Gastrocnemius medialis (tissue), 4 donors: ENCODE results near the gene ADAMTS2. TPM values are rescaled to one million over a fixed set of nuclear protein-coding genes. Genes with fewer than 3 reads are reported as not detected.

ENCODE experiments used
- ATAC-seq, 2 donors: fragments of 150-250 bp; one replicate each; pipeline ENCODE4 v1.9.1; 2016
- DNase-seq, 2 donors: peaks; one replicate each; pipeline ENCODE4 v3.0.0-alpha.2; 2019
- H3K27ac ChIP-seq, 4 donors: fragments of 200-600 bp; sonication (generic); 1 replicate in 1 of 4; 2 replicates in 3 of 4; pipeline ENCODE4 v1.5.1; 2016 to 2018; ENCODE audit warnings: mild to moderate bottlenecking in 2 of 4, moderate library complexity in 1 of 4
- H3K27me3 ChIP-seq, 3 donors: fragments of 200-600 bp; sonication (generic) in 2 of 3; 1 replicate in 1 of 3; 2 replicates in 2 of 3; pipeline versions ENCODE4 v1.5.1 to v1.6.0; 2016 to 2019; ENCODE audit warnings: mild to moderate bottlenecking in 1 of 3, moderate library complexity in 1 of 3
- H3K36me3 ChIP-seq, 2 donors: fragments of 200-600 bp; sonication (generic) in 1 of 2; one replicate each; pipeline ENCODE4 v1.5.1; 2017 to 2018
- H3K4me1 ChIP-seq, 2 donors: fragments of 200-600 bp; sonication (generic) in 1 of 2; one replicate each; pipeline ENCODE4 v1.5.1; 2016 to 2017; ENCODE audit warnings: mild to moderate bottlenecking in 2 of 2
- H3K4me3 ChIP-seq, 4 donors: fragments of 200-600 bp; sonication (generic) in 3 of 4; 1 replicate in 1 of 4; 2 replicates in 3 of 4; pipeline ENCODE4 v1.5.1; 2016 to 2019; ENCODE audit warnings: mild to moderate bottlenecking in 2 of 4
- H3K9me3 ChIP-seq, 3 donors: fragments of 200-600 bp; sonication (generic) in 2 of 3; 1 replicate in 1 of 3; 2 replicates in 2 of 3; pipeline ENCODE4 v1.5.1; 2016 to 2019
- CTCF ChIP-seq, 5 experiments: fragments of 450-650 bp in 3 of 5; fragments of 200-600 bp in 2 of 5; sonication (generic) in 2 of 5; IDR thresholded peaks in 4 of 5; conservative IDR thresholded peaks in 1 of 5; 1 replicate in 4 of 5; 2 replicates in 1 of 5; pipeline ENCODE4 v1.5.1; 2016 to 2019; ENCODE audit warnings: antibody characterized with exemption in 5 of 5, mild to moderate bottlenecking in 3 of 5, moderate library complexity in 3 of 5
- POLR2A ChIP-seq, 2 donors: fragments of 450-650 bp; IDR thresholded peaks; one replicate each; pipeline ENCODE4 v1.6.1; 2017; ENCODE audit warnings: antibody characterized with exemption in 2 of 2, mild to moderate bottlenecking in 2 of 2, moderate library complexity in 2 of 2
- in situ Hi-C, 4 donors: fragments of 200-750 bp; cut with MboI; loops; one replicate each; pipeline versions ENCODE4 v1.15.0 to v1.8.0; 2017; ENCODE audit warnings: low sequenced_read_pairs in 4 of 4
- intact Hi-C: fragments of 100-400 bp; cut with DNase I; formaldehyde crosslinking; loops from one replicate; pipeline ENCODE4 v1.15.1; 2023; ENCODE audit warnings: low total_unique reads
- total RNA-seq, 4 donors: library from RNA; depleted of rRNA; stranded (reverse); fragments of >200 nt; gene quantifications; one replicate each; pipeline versions ENCODE4 v1.1.0 to v1.2.3, GENCODE V29; 2016

Gene ADAMTS2
- total RNA-seq, 4 donors from 2014 or later: 0.78 to 3.8 (median 2.0) TPM

DNA sequence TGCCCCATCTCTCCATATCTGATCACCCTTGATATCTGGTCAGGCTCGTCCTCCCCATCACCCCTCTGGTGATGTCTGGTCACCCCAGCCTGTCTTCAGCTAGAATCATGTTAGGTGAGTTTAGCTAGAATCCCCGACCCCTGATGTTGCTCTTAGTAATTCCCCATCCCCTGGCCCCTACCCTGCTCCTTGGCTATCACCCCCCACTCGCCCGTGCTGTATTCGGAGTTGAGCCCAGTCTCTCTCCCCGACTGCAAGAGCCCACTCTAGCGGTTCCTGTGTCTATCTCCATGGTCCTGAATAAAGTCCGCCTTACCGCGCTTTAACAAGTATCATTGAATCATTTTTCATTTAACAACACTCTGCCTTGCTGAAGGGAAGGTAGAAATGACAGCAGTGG, 33.7 kb downstream of the ADAMTS2 start:
- no peaks in the 10 kb centered on the region for H3K27me3 ChIP-seq
- peaks cover 3 to 10% of the 10 kb centered on the region in 2 donors for H3K4me1 ChIP-seq
- ATAC-seq (no peak), DNase-seq (peak in 1 of 2 donors; percentile 3)
- intact Hi-C loops: no loop called here
- in situ Hi-C loops: no loop called here
- no peaks in the 10 kb centered on the region for H3K36me3 ChIP-seq
- no peak overlapping the region for H3K4me3 ChIP-seq
- H3K9me3 ChIP-seq: no peaks in the 10 kb centered on the region
- H3K27ac ChIP-seq: no peak overlapping the region
- TF ChIP-seq POLR2A (IDR thresholded peaks at IDR 0.05): no peak
- no peak for TF ChIP-seq CTCF (IDR thresholded peaks at IDR 0.05 in 4 of 5, conservative IDR thresholded peaks at IDR 0.05 in 1 of 5)

DNA sequence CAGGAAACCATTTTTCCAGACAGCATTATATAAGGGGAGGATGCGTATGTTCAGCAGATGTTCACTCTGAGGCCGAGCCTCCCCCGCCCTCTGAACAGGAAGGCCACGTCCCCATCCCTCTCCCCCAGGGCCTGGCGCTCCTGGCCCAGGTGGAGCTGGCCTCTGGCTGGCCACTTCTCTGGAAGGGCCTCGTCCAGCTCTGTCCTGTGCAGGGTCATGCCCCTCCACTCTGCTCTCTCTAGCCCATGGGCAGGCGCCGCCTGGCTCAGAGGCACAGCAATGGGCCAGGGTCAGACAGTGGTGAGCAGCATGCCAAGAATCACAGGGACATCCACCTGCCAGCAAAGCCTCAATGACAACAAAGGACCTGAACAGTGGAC, 34.2 kb downstream of the ADAMTS2 start:
- Histone ChIP-seq H3K36me3 (no peaks in the 10 kb centered on the region), H3K4me1 (peaks cover 3 to 10% of the 10 kb centered on the region in 2 donors), H3K4me3 (no peak overlapping the region), H3K9me3 (no peaks in the 10 kb centered on the region), H3K27ac (no peak overlapping the region), H3K27me3 (no peaks in the 10 kb centered on the region)
- no peak for TF ChIP-seq CTCF (IDR thresholded peaks at IDR 0.05 in 4 of 5, conservative IDR thresholded peaks at IDR 0.05 in 1 of 5)
- TF ChIP-seq POLR2A (IDR thresholded peaks at IDR 0.05): no peak
- intact Hi-C loops: no loop called here
- in situ Hi-C loops: no loop called here
- ATAC-seq (no peak), DNase-seq (peak in 1 of 2 donors; percentile 10)

- intact Hi-C loops: no loop called here
- Histone ChIP-seq H3K27ac (no peak overlapping the region), H3K4me1 (peaks cover 3 to 10% of the 10 kb centered on the region in 2 donors), H3K36me3 (no peaks in the 10 kb centered on the region), H3K4me3 (no peak overlapping the region), H3K27me3 (no peaks in the 10 kb centered on the region), H3K9me3 (no peaks in the 10 kb centered on the region)
- in situ Hi-C loops: no loop called here
- DNase-seq (peak in 1 of 2 donors; percentile 6), ATAC-seq (no peak)
- TF ChIP-seq CTCF (IDR thresholded peaks at IDR 0.05 in 4 of 5, conservative IDR thresholded peaks at IDR 0.05 in 1 of 5) (no peak), POLR2A (IDR thresholded peaks at IDR 0.05) (no peak)
Observed at GRCh38 chr5:179310439-179311090, 34.7 kb downstream of the ADAMTS2 start.

DNA sequence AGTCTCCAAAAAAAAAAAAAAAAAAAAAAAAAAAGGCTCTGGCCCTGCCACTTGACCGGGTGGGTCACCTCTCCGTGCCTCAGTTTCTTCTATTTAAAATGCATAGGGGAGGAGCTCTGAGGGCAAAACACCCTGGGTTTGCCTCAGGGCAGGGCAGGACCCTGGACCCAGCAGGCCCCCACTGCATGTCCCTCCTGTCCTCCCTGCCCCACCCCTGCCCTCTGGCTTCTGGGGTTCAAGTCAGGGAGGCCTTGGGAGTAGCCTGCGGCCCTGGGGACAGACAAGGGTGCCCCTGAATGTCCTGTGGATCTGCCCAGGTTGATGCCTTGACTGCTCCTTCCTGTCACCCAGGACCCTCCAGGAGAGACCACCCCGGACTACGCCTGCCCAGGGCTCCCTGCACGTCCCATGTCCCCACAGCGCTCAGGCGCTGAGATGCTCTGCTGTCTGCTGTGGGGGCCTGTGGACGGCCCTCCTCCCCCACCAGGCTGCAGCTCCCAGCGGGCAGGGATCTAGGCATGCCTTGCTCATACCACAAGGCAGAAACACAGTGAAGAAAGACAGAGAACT, 35.4 kb downstream of the ADAMTS2 start:
- Histone ChIP-seq H3K9me3 (no peaks in the 10 kb centered on the region), H3K27me3 (no peaks in the 10 kb centered on the region), H3K4me3 (no peak overlapping the region), H3K36me3 (no peaks in the 10 kb centered on the region), H3K4me1 (peaks cover 3 to 10% of the 10 kb centered on the region in 2 donors), H3K27ac (no peak overlapping the region)
- no peak for TF ChIP-seq CTCF (IDR thresholded peaks at IDR 0.05 in 4 of 5, conservative IDR thresholded peaks at IDR 0.05 in 1 of 5)
- TF ChIP-seq POLR2A (IDR thresholded peaks at IDR 0.05): no peak
- in situ Hi-C loops (no loop called here), intact Hi-C loops (no loop called here)
- DNase-seq (no peak), ATAC-seq (no peak)

DNA sequence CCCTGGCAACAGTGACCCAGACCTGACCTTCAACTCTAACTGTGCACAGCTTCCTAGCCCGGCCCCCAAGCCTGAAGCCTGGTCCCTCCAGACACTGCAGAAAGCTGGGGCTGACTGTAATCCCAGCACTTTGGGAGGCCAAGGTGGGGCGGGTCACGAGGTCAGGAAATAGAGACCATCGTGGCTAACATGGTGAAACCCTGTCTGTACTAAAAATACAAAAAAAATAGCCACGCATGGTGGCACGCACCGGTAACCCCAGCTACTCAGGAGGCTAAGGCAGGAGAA, 35.9 kb downstream of the ADAMTS2 start:
- no peaks in the 10 kb centered on the region for H3K36me3 ChIP-seq
- intact Hi-C loops (no loop called here), in situ Hi-C loops (no loop called here)
- no peak for TF ChIP-seq POLR2A (IDR thresholded peaks at IDR 0.05)
- no peak for TF ChIP-seq CTCF (IDR thresholded peaks at IDR 0.05 in 4 of 5, conservative IDR thresholded peaks at IDR 0.05 in 1 of 5)
- ATAC-seq: no peak
- H3K27me3 ChIP-seq: no peaks in the 10 kb centered on the region
- no peak for DNase-seq
- no peak overlapping the region for H3K27ac ChIP-seq
- H3K9me3 ChIP-seq: no peaks in the 10 kb centered on the region
- H3K4me1 ChIP-seq: peaks cover under 1 to 5% of the 10 kb centered on the region in 2 donors
- H3K4me3 ChIP-seq: no peak overlapping the region
